NB4 (cell line): ENCODE results near the gene CRABP1.

Source experiments
- CTCF ChIP-seq: IDR thresholded peaks from one replicate; pipeline ENCODE4 v1.5.1; 2012; ENCODE audit warnings: low read depth, low read length
- MAX ChIP-seq: IDR thresholded peaks from 2 replicates; pipeline ENCODE4 v1.6.1; 2011; ENCODE audit warnings: low read depth, low read length
- MYC ChIP-seq: IDR thresholded peaks from 2 replicates; pipeline ENCODE4 v1.6.1; 2011; ENCODE audit warnings: low read depth, low read length
- POLR2A ChIP-seq: IDR thresholded peaks from 2 replicates; pipeline ENCODE4 v1.6.1; 2011; ENCODE audit warnings: mild to moderate bottlenecking; ENCODE audit not compliant: insufficient read length; ENCODE audit errors: extremely low read depth

- TF ChIP-seq CTCF: no peak
- no peak for TF ChIP-seq MAX
- no peak for TF ChIP-seq POLR2A
- TF ChIP-seq MYC: no peak
Observed at GRCh38 chr15:78392430-78392829, 52.3 kb downstream of the CRABP1 start.
